ES-I3 (cell line): Measurements from ENCODE around the gene SSBP3.

Experiments
- H3K36me3 ChIP-seq: 2 replicates; pipeline ENCODE4 v1.6.1; 2013; ENCODE audit warnings: mild to moderate bottlenecking, low read length, control low read depth, moderate library complexity; ENCODE audit not compliant: insufficient read depth
- H3K4me1 ChIP-seq: 2 replicates; pipeline ENCODE4 v1.6.1; 2013; ENCODE audit warnings: mild to moderate bottlenecking, control low read depth, low read length; ENCODE audit not compliant: insufficient read depth
- H3K9ac ChIP-seq: 2 replicates; pipeline ENCODE4 v1.6.1; 2013; ENCODE audit warnings: low read depth, mild to moderate bottlenecking, low read length, moderate library complexity
- H3K9me3 ChIP-seq: 2 replicates; pipeline ENCODE4 v1.6.1; 2013; ENCODE audit warnings: mild to moderate bottlenecking, low read length, moderate library complexity; ENCODE audit not compliant: control insufficient read depth, insufficient read depth

Gene SSBP3

GRCh38 chr1:54377040-54377691, 29.0 kb downstream of the SSBP3 start:
- H3K36me3 ChIP-seq = no peaks in the 10 kb centered on the region
- H3K4me1 ChIP-seq = peaks cover 73% of the 10 kb centered on the region
- no peak overlapping the region for H3K9ac ChIP-seq
- H3K9me3 ChIP-seq = no peaks in the 10 kb centered on the region

- Histone ChIP-seq H3K9ac (no peak overlapping the region), H3K36me3 (no peaks in the 10 kb centered on the region), H3K9me3 (no peaks in the 10 kb centered on the region), H3K4me1 (peaks cover 72% of the 10 kb centered on the region)
Measured at GRCh38 chr1:54376430-54377039, 29.7 kb downstream of the SSBP3 start.

- Histone ChIP-seq H3K4me1 (peaks cover 68% of the 10 kb centered on the region), H3K9ac (no peak overlapping the region), H3K36me3 (no peaks in the 10 kb centered on the region), H3K9me3 (no peaks in the 10 kb centered on the region)
Measured at GRCh38 chr1:54375712-54376429, 30.3 kb downstream of the SSBP3 start.

GRCh38 chr1:54375298-54375697, 30.9 kb downstream of the SSBP3 start:
- no peak overlapping the region for H3K9ac ChIP-seq
- no peaks in the 10 kb centered on the region for H3K9me3 ChIP-seq
- H3K4me1 ChIP-seq = peaks cover 63% of the 10 kb centered on the region
- no peaks in the 10 kb centered on the region for H3K36me3 ChIP-seq

GRCh38 chr1:54374766-54375165, 31.4 kb downstream of the SSBP3 start:
- no peaks in the 10 kb centered on the region for H3K36me3 ChIP-seq
- no peaks in the 10 kb centered on the region for H3K9me3 ChIP-seq
- H3K9ac ChIP-seq = no peak overlapping the region
- H3K4me1 ChIP-seq = peaks cover 57% of the 10 kb centered on the region

- Histone ChIP-seq H3K9ac (no peak overlapping the region), H3K36me3 (no peaks in the 10 kb centered on the region), H3K9me3 (no peaks in the 10 kb centered on the region), H3K4me1 (peaks cover 42% of the 10 kb centered on the region)
Measured at GRCh38 chr1:54372978-54373377, 33.2 kb downstream of the SSBP3 start.

- Histone ChIP-seq H3K9me3 (no peaks in the 10 kb centered on the region), H3K9ac (no peak overlapping the region), H3K36me3 (no peaks in the 10 kb centered on the region), H3K4me1 (peaks cover 31% of the 10 kb centered on the region)
Measured at GRCh38 chr1:54371942-54372275, 34.3 kb downstream of the SSBP3 start.

GRCh38 chr1:54371038-54371941, 34.9 kb downstream of the SSBP3 start:
- Histone ChIP-seq H3K4me1 (peaks cover 25% of the 10 kb centered on the region), H3K9ac (no peak overlapping the region), H3K36me3 (no peaks in the 10 kb centered on the region), H3K9me3 (no peaks in the 10 kb centered on the region)

- Histone ChIP-seq H3K36me3 (no peaks in the 10 kb centered on the region), H3K9me3 (no peaks in the 10 kb centered on the region), H3K4me1 (peaks cover 22% of the 10 kb centered on the region), H3K9ac (no peak overlapping the region)
Measured at GRCh38 chr1:54370287-54370989, 35.8 kb downstream of the SSBP3 start.

- no peaks in the 10 kb centered on the region for H3K9me3 ChIP-seq
- no peak overlapping the region for H3K9ac ChIP-seq
- H3K4me1 ChIP-seq = peaks cover 21% of the 10 kb centered on the region
- H3K36me3 ChIP-seq = no peaks in the 10 kb centered on the region
Measured at GRCh38 chr1:54367613-54368012, 38.6 kb downstream of the SSBP3 start.

- Histone ChIP-seq H3K4me1 (peaks cover 28% of the 10 kb centered on the region), H3K36me3 (no peaks in the 10 kb centered on the region), H3K9me3 (no peaks in the 10 kb centered on the region), H3K9ac (no peak overlapping the region)
Measured at GRCh38 chr1:54365847-54366246, 40.3 kb downstream of the SSBP3 start.

GRCh38 chr1:54365398-54365797, 40.8 kb downstream of the SSBP3 start:
- H3K9ac ChIP-seq = no peak overlapping the region
- H3K36me3 ChIP-seq = no peaks in the 10 kb centered on the region
- no peaks in the 10 kb centered on the region for H3K9me3 ChIP-seq
- peaks cover 28% of the 10 kb centered on the region for H3K4me1 ChIP-seq

- H3K9me3 ChIP-seq = no peaks in the 10 kb centered on the region
- H3K36me3 ChIP-seq = no peaks in the 10 kb centered on the region
- H3K4me1 ChIP-seq = peaks cover 28% of the 10 kb centered on the region
- H3K9ac ChIP-seq = no peak overlapping the region
Measured at GRCh38 chr1:54364995-54365394, 41.2 kb downstream of the SSBP3 start.

- Histone ChIP-seq H3K9ac (no peak overlapping the region), H3K36me3 (no peaks in the 10 kb centered on the region), H3K4me1 (peaks cover 28% of the 10 kb centered on the region), H3K9me3 (no peaks in the 10 kb centered on the region)
Measured at GRCh38 chr1:54364582-54364981, 41.6 kb downstream of the SSBP3 start.
